Measurements from ENCODE around the gene UBN1. TPM values are rescaled to one million over a fixed set of nuclear protein-coding genes. Genes with fewer than 3 reads are reported as not detected.
A peak's percentile ranks its signal among the peaks of the same experiment; 100 is the strongest.

Gene UBN1
- total and polyA plus RNA-seq, 10 of the 15 experiments (the other 5 are each of a cell fraction or from before 2014, with no cell fraction given), result 2.1 to 32.5 (median 13.9) TPM

DNA sequence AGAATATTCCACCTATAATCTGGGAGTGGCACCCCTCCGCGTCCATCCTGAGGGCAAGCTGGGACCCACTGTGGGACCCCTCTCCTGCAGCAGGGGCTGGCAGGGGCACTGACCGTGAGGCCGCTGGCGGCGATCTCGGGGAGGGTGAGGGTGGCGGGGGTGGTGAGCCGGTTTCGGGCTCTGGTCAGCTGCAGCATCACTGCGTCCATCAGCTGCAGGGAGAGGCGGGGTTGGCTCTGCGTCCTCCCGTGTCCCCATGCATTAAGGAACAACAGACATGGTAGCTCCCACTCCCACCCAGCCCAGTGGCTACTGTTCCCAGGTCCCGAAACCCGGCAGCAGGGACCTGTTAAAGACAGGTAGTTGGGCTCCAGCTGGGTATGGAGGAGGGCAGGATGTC is 48.8 kb upstream of the UBN1 start (continued):
- TF ChIP-seq, protein P1, sequence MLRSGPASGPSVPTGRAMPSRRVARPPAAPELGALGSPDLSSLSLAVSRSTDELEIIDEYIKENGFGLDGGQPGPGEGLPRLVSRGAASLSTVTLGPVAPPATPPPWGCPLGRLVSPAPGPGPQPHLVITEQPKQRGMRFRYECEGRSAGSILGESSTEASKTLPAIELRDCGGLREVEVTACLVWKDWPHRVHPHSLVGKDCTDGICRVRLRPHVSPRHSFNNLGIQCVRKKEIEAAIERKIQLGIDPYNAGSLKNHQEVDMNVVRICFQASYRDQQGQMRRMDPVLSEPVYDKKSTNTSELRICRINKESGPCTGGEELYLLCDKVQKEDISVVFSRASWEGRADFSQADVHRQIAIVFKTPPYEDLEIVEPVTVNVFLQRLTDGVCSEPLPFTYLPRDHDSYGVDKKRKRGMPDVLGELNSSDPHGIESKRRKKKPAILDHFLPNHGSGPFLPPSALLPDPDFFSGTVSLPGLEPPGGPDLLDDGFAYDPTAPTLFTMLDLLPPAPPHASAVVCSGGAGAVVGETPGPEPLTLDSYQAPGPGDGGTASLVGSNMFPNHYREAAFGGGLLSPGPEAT (IDR thresholded peaks at IDR 0.05; ENCODE audit: low read depth), result no peak
- TF ChIP-seq IKZF2 (IDR thresholded peaks at IDR 0.05) (no peak), RAD21 (IDR thresholded peaks at IDR 0.05; ENCODE audit: insufficient read depth, low read depth, low read length) (no peak)

DNA sequence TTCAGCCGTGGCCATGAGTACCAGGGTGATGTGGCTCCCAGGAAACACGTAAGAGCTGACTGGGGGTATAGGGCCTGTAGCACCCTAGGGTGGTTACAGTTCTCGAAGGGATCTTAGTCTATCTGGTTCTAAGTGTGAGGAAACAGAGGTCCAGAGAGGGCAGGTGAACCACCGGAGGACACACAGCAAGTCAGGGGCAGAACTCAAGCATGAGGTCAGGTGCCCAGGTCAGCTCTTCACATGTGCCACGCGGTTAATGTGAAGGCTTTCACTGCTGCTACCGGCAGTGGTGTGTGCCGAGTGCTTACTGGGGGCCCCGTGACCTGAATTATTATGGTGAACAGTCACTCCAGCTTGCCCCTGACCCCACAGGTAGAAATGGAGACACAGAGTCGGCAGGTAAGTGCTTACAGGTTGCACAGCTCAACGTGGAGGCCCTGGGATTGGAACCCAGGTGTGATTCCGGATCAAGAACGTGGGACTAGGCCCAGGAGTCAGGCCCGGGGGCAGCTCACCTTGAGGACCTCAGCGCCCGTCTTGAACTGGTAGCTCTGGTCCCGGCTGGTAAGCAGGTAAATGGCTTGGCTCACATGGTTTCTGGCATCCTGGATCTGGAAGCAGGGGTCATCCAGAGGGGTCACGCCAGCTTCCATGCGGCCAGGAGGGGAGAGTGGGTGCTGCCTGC is 48.0 kb upstream of the UBN1 start:
- peak overlapping the region; percentile 72; the same call in 1 of the 2 replicates for H3K4me3 ChIP-seq
- WGBS (ENCODE audit: insufficient coverage, insufficient replicate concordance, low lambda C conversion rate, missing lambda C conversion rate), result 63% methylated on average over 19 of the region's 19 CpGs
- ATAC-seq (no peak), FAIRE-seq (no peak), DNase-seq (ENCODE audit: low read depth, low spot score) (no peak)
- H3K27ac ChIP-seq (ENCODE audit: control insufficient read depth, insufficient read depth), result no peak overlapping the region
- H3K9ac ChIP-seq (ENCODE audit: control insufficient read depth, insufficient read depth, low read length), result no peak overlapping the region
- H3K36me3 ChIP-seq (ENCODE audit: control insufficient read depth in 2 of 2, insufficient read depth in 2 of 2, low read length in 1 of 2), result no peaks in the 10 kb centered on the region; a peak in 1 of 4 replicates
- H3K4me1 ChIP-seq (ENCODE audit: control insufficient read depth, insufficient read depth, low read length), result peaks cover 20% of the 10 kb centered on the region
- no peaks in the 10 kb centered on the region for H3K9me3 ChIP-seq (replicated peaks; ENCODE audit: control insufficient read depth, insufficient read depth, low read length)
- RAD21 ChIA-PET (ENCODE audit: unreplicated experiment), result interaction anchor here (0.7 to 1.2 kb wide), 2 partner anchors 27 to 31 kb away, joined by 3 to 6 read pairs; no protein-coding TSS in a partner anchor
- intact Hi-C loops (cut with micrococcal nuclease; ENCODE audit: unreplicated experiment) (no loop called here), in situ Hi-C loops (cut with MboI) (no loop called here)
- BruUV-seq (replicated peaks), result no TSS peak
- H2AFZ ChIP-seq (ENCODE audit: control insufficient read depth, low read depth, low read length), result no peak overlapping the region
- H3K4me2 ChIP-seq (ENCODE audit: control insufficient read depth, insufficient read depth), result peak overlapping the region; percentile 97
- CTCF ChIA-PET, result interaction anchor here (0.8 to 1.0 kb wide), 3 partner anchors 105 to 186 kb away, joined by 3 to 4 read pairs (median 3); no protein-coding TSS in a partner anchor
- H3K27me3 ChIP-seq (replicated peaks in 1 of 2; ENCODE audit: control insufficient read depth in 2 of 2, insufficient read depth in 2 of 2, low read length in 1 of 2), result no peaks in the 10 kb centered on the region
- H4K20me1 ChIP-seq (ENCODE audit: control insufficient read depth, insufficient read depth), result no peaks in the 10 kb centered on the region
- POLR2A ChIA-PET, result interaction anchor here (1.7 to 2.1 kb wide), 2 partner anchors 31 to 65 kb away, joined by 5 to 8 read pairs; partner anchors contain the start of genes ANKS3 and DNAAF8
- H3K79me2 ChIP-seq (ENCODE audit: control insufficient read depth, insufficient read depth, low read length), result no peaks in the 10 kb centered on the region
- SMC1A ChIA-PET (ENCODE audit: uncharacterized antibody, unreplicated experiment), result interaction anchor here (1.4 kb wide), 2 partner anchors 9 to 65 kb away, joined by 4 to 5 read pairs; partner anchors contain the start of genes ANKS3 and DNAAF8
- TF ChIP-seq JUND (IDR thresholded peaks at IDR 0.05; ENCODE audit: low read depth, low read length), result no peak
- no peak for TF ChIP-seq EGR1 (IDR thresholded peaks at IDR 0.05; ENCODE audit: borderline replicate concordance in 1 of 2, low read depth in 2 of 2, low read length in 2 of 2)
